Smooth muscle cell (in vitro differentiated cells): ENCODE measurements around the gene FKBP1A. TPM values are rescaled to one million over a fixed set of nuclear protein-coding genes. Genes with fewer than 3 reads are reported as not detected.

ENCODE experiments used
- DNase-seq: peaks from one replicate; lab custom pipeline; 2025; ENCODE audit not compliant: unreplicated experiment; lab: John Stamatoyannopoulos, UW
- H2AFZ ChIP-seq: fragments of 200-600 bp; sonication (generic); 2 replicates; pipeline ENCODE4 v1.6.0; 2016; ENCODE audit warnings: antibody characterized with exemption, low read depth, mild to moderate bottlenecking
- H3F3A ChIP-seq: fragments of 200-600 bp; sonication (generic); 2 replicates; pipeline ENCODE4 v1.6.0; 2017; ENCODE audit warnings: antibody characterized with exemption, low read depth
- H3K27ac ChIP-seq: fragments of 200-600 bp; sonication (generic); 2 replicates; pipeline ENCODE4 v1.5.1; 2016; ENCODE audit warnings: low read depth, mild to moderate bottlenecking
- H3K27me3 ChIP-seq: fragments of 200-600 bp; sonication (generic); 2 replicates; pipeline ENCODE4 v1.6.1; 2016; ENCODE audit warnings: low read depth, mild to moderate bottlenecking
- H3K36me3 ChIP-seq: fragments of 200-600 bp; sonication (generic); 2 replicates; pipeline ENCODE4 v1.5.1; 2016; ENCODE audit warnings: low read depth
- H3K4me1 ChIP-seq: fragments of 200-600 bp; sonication (generic); 2 replicates; pipeline ENCODE4 v1.5.1; 2016; ENCODE audit warnings: low read depth
- H3K4me2 ChIP-seq: fragments of 200-600 bp; sonication (generic); 2 replicates; pipeline ENCODE4 v1.6.0; 2016; ENCODE audit warnings: mild to moderate bottlenecking
- H3K4me3 ChIP-seq: fragments of 200-600 bp; sonication (generic); 2 replicates; pipeline ENCODE4 v1.5.1; 2016; ENCODE audit warnings: mild to moderate bottlenecking
- H3K79me2 ChIP-seq: fragments of 200-600 bp; sonication (generic); 2 replicates; pipeline ENCODE4 v1.6.0; 2016; ENCODE audit warnings: low read depth, mild to moderate bottlenecking
- H3K9ac ChIP-seq: fragments of 200-600 bp; sonication (generic); 2 replicates; pipeline ENCODE4 v1.6.0; 2016; ENCODE audit warnings: low read depth
- H3K9me3 ChIP-seq: fragments of 200-600 bp; sonication (generic); replicated peaks from 2 replicates; pipeline ENCODE4 v1.5.1; 2016; ENCODE audit warnings: low read depth
- H4K20me1 ChIP-seq: fragments of 200-600 bp; sonication (generic); 2 replicates; pipeline ENCODE4 v1.6.0; 2016; ENCODE audit warnings: low read depth
- CTCF ChIP-seq: fragments of 200-600 bp; sonication (generic); IDR thresholded peaks from 2 replicates; pipeline ENCODE4 v1.5.1; 2017; ENCODE audit warnings: borderline replicate concordance, mild to moderate bottlenecking, antibody characterized with exemption; ENCODE audit not compliant: insufficient read depth, poor library complexity, severe bottlenecking
- WGBS: methylation state at CpG from one replicate; pipeline ENCODE4 v1.1.7; 2016; ENCODE audit warnings: low lambda C conversion rate; 5-methylcytosine and 5-hydroxymethylcytosine counted together
- polyA plus RNA-seq: library from polyadenylated mRNA; unstranded; fragments of >200 nt; fragmentation: Nextera tagmentation; extraction: Ambion mirVana; gene quantifications from 2 replicates; pipeline ENCODE4 v1.2.1, GENCODE V29; 2016
- total RNA-seq: library from RNA; depleted of rRNA; stranded (reverse); fragments of >200 nt; gene quantifications from 2 replicates; pipeline ENCODE4 v1.2.3, GENCODE V29; 2014

Gene FKBP1A
- total and polyA plus RNA-seq, 2 experiments from 2014 or later, result 163 to 184 TPM

GRCh38 chr20:1397710-1398109 lies 4.9 kb upstream of the FKBP1A start:
- H3K4me3 ChIP-seq, result no peak overlapping the region
- H3F3A ChIP-seq, result no peaks in the 10 kb centered on the region
- H3K79me2 ChIP-seq, result peaks cover 2% of the 10 kb centered on the region
- no peak overlapping the region for H3K9ac ChIP-seq
- H3K36me3 ChIP-seq, result no peaks in the 10 kb centered on the region
- no peaks in the 10 kb centered on the region for H3K9me3 ChIP-seq
- H3K27ac ChIP-seq, result no peak overlapping the region
- H3K4me1 ChIP-seq, result no peaks in the 10 kb centered on the region
- 82% methylated on average over 4 of the region's 4 CpGs for WGBS
- peaks cover 35% of the 10 kb centered on the region for H3K27me3 ChIP-seq
- no peak overlapping the region for H3K4me2 ChIP-seq
- TF ChIP-seq CTCF, result no peak
- H2AFZ ChIP-seq, result no peak overlapping the region
- no peaks in the 10 kb centered on the region for H4K20me1 ChIP-seq
- no peak for DNase-seq

GRCh38 chr20:1396702-1397101 lies 3.8 kb upstream of the FKBP1A start:
- Histone ChIP-seq H3K9ac (no peak overlapping the region), H4K20me1 (peaks cover 4% of the 10 kb centered on the region), H2AFZ (no peak overlapping the region), H3K27ac (no peak overlapping the region), H3K36me3 (no peaks in the 10 kb centered on the region), H3K79me2 (peaks cover 12% of the 10 kb centered on the region), H3K27me3 (peaks cover 35% of the 10 kb centered on the region), H3K9me3 (no peaks in the 10 kb centered on the region), H3K4me1 (peaks cover 3% of the 10 kb centered on the region), H3K4me3 (no peak overlapping the region), H3F3A (no peaks in the 10 kb centered on the region), H3K4me2 (no peak overlapping the region)
- no peak for TF ChIP-seq CTCF
- DNase-seq, result no peak
- WGBS, result 82% methylated on average over 4 of the region's 4 CpGs

- Histone ChIP-seq H3F3A (no peaks in the 10 kb centered on the region), H3K79me2 (peaks cover 16% of the 10 kb centered on the region), H3K27me3 (peaks cover 35% of the 10 kb centered on the region), H3K9ac (no peak overlapping the region), H3K4me1 (peaks cover 7% of the 10 kb centered on the region), H4K20me1 (peaks cover 9% of the 10 kb centered on the region), H3K27ac (no peak overlapping the region), H3K36me3 (no peaks in the 10 kb centered on the region), H3K9me3 (no peaks in the 10 kb centered on the region), H3K4me2 (no peak overlapping the region), H2AFZ (no peak overlapping the region), H3K4me3 (no peak overlapping the region)
- 74% methylated on average over 1 of the region's 1 CpG for WGBS
- no peak for DNase-seq
- TF ChIP-seq CTCF, result no peak
Measured at GRCh38 chr20:1396264-1396663, 3.4 kb upstream of the FKBP1A start.

GRCh38 chr20:1394686-1395085 lies 1.8 kb upstream of the FKBP1A start:
- Histone ChIP-seq H2AFZ (no peak overlapping the region), H3K9me3 (no peaks in the 10 kb centered on the region), H3K27me3 (peaks cover 35% of the 10 kb centered on the region), H3F3A (no peaks in the 10 kb centered on the region), H3K4me3 (no peak overlapping the region), H4K20me1 (peaks cover 24% of the 10 kb centered on the region), H3K4me1 (peaks cover 10% of the 10 kb centered on the region), H3K79me2 (peaks cover 32% of the 10 kb centered on the region), H3K27ac (no peak overlapping the region), H3K36me3 (no peaks in the 10 kb centered on the region), H3K4me2 (no peak overlapping the region), H3K9ac (no peak overlapping the region)
- DNase-seq, result no peak
- WGBS, result 66% methylated on average over 2 of the region's 2 CpGs
- no peak for TF ChIP-seq CTCF
